GM12878 (cell line): ENCODE data around the gene SATB2. TPM values are rescaled to one million over a fixed set of nuclear protein-coding genes. Genes with fewer than 3 reads are reported as not detected.

Experiments
- ATAC-seq: fragments of 200-7000 bp; cut with Tn5 transposase; 3 replicates; pipeline ENCODE4 v1.9.1; 2020; ENCODE audit warnings: mild to moderate bottlenecking, moderate library complexity
- BruUV-seq: library from RNA; stranded (reverse); fragments of 400-500 nt; replicated peaks from 2 replicates; lab custom pipeline; 2021; lab: Mats Ljungman, UMichigan
- CTCF ChIA-PET: fragments of 300-600 bp; sonication (Branson Sonifier 250); formaldehyde crosslinking; extraction: SDS; loops from one replicate; lab custom pipeline; 2021; ENCODE audit warnings: inconsistent platforms; lab: Yijun Ruan, JAX
- POLR2A ChIA-PET: fragments of 350-600 bp; formaldehyde crosslinking; extraction: SDS; loops from one replicate; lab custom pipeline; 2021; ENCODE audit warnings: inconsistent platforms; lab: Charles Lee
- RAD21 ChIA-PET: fragments of 300-600 bp; sonication (Branson Sonifier 250); formaldehyde crosslinking; loops from one replicate; lab custom pipeline; 2023; ENCODE audit warnings: antibody characterized with exemption; ENCODE audit not compliant: unreplicated experiment; lab: Charles Lee
- SMC1A ChIA-PET: fragments of 300-600 bp; sonication (Branson Sonifier 250); formaldehyde crosslinking; loops from one replicate; lab custom pipeline; 2023; ENCODE audit not compliant: unreplicated experiment, uncharacterized antibody; lab: Charles Lee
- DNase-seq: peaks from one replicate; pipeline ENCODE4 v3.0.0-alpha.2; 2011; ENCODE audit warnings: low read depth, low spot score
- FAIRE-seq: peaks from 3 replicates; lab custom pipeline; 2011; peaks lifted over from hg19 to GRCh38; lab: Jason Lieb, UNC
- H2AFZ ChIP-seq: 2 replicates; pipeline ENCODE4 v1.6.0; 2011; ENCODE audit warnings: low read depth, low read length, control low read depth; ENCODE audit not compliant: control insufficient read depth
- H3K27ac ChIP-seq: 2 replicates; pipeline ENCODE4 v1.5.1; 2011; ENCODE audit warnings: control low read depth; ENCODE audit not compliant: control insufficient read depth, insufficient read depth
- H3K27me3 ChIP-seq, 2 experiments: replicated peaks in 1 of 2; 2 replicates each; pipeline versions ENCODE4 v1.6.0 to v1.6.1; 2011; ENCODE audit warnings: low read length in 1 of 2; ENCODE audit not compliant: control insufficient read depth in 2 of 2, insufficient read depth in 2 of 2
- H3K36me3 ChIP-seq, 2 experiments: 2 replicates each; pipeline ENCODE4 v1.5.1; 2011; ENCODE audit warnings: low read length in 1 of 2; ENCODE audit not compliant: control insufficient read depth in 2 of 2, insufficient read depth in 2 of 2
- H3K4me1 ChIP-seq: 2 replicates; pipeline ENCODE4 v1.6.1; 2011; ENCODE audit warnings: mild to moderate bottlenecking, low read length, moderate library complexity, mixed read lengths; ENCODE audit not compliant: control insufficient read depth, insufficient read depth
- H3K4me2 ChIP-seq: 2 replicates; pipeline ENCODE4 v1.6.0; 2011; ENCODE audit warnings: control low read depth; ENCODE audit not compliant: control insufficient read depth, insufficient read depth
- H3K4me3 ChIP-seq: fragments of 200-600 bp; sonication (generic); 2 replicates; pipeline ENCODE4 v1.5.1; 2016
- H3K79me2 ChIP-seq: 2 replicates; pipeline ENCODE4 v1.6.0; 2011; ENCODE audit warnings: low read length; ENCODE audit not compliant: control insufficient read depth, insufficient read depth
- H3K9ac ChIP-seq: 2 replicates; pipeline ENCODE4 v1.8.0; 2011; ENCODE audit warnings: low read length, control low read depth, mixed read lengths; ENCODE audit not compliant: control insufficient read depth, insufficient read depth
- H3K9me3 ChIP-seq: replicated peaks from 3 replicates; pipeline ENCODE4 v1.5.1; 2011; ENCODE audit warnings: mild to moderate bottlenecking, low read length; ENCODE audit not compliant: control insufficient read depth, insufficient read depth
- H4K20me1 ChIP-seq: 2 replicates; pipeline ENCODE4 v1.6.0; 2011; ENCODE audit not compliant: control insufficient read depth, insufficient read depth
- CREB1 ChIP-seq: IDR thresholded peaks from 2 replicates; pipeline ENCODE4 v1.6.1; 2012; ENCODE audit warnings: low read depth, mild to moderate bottlenecking, inconsistent platforms
- EGR1 ChIP-seq, 2 experiments: IDR thresholded peaks; 1 replicate in 1 of 2; 2 replicates in 1 of 2; pipeline ENCODE4 v1.6.1; 2011 to 2012; ENCODE audit warnings: low read depth in 2 of 2, low read length in 2 of 2, borderline replicate concordance in 1 of 2, mild to moderate bottlenecking in 1 of 2, moderate library complexity in 1 of 2
- ESRRA ChIP-seq: IDR thresholded peaks from 2 replicates; pipeline ENCODE4 v1.6.1; 2012; ENCODE audit warnings: mild to moderate bottlenecking, low read length, improper control_type of control experiment
- GABPA ChIP-seq: IDR thresholded peaks from 2 replicates; pipeline ENCODE4 v1.6.1; 2014; ENCODE audit warnings: antibody characterized with exemption, low read depth, mild to moderate bottlenecking, inconsistent platforms
- HDGF ChIP-seq: fragments of 450-650 bp; IDR thresholded peaks from 2 replicates; pipeline ENCODE4 v1.6.1; 2016; ENCODE audit warnings: antibody characterized with exemption
- KAT2A ChIP-seq: conservative IDR thresholded peaks from 2 replicates; pipeline ENCODE4 v1.6.1; 2011; ENCODE audit warnings: low read depth, low read length; ENCODE audit not compliant: control insufficient read depth
- KLF5 ChIP-seq: fragments of 450-650 bp; IDR thresholded peaks from 2 replicates; pipeline ENCODE4 v1.6.1; 2014; ENCODE audit warnings: mild to moderate bottlenecking; ENCODE audit not compliant: partially characterized antibody
- MEF2B ChIP-seq: fragments of 450-650 bp; IDR thresholded peaks from 2 replicates; pipeline ENCODE4 v1.6.1; 2018; ENCODE audit warnings: mild to moderate bottlenecking, moderate library complexity; ENCODE audit not compliant: partially characterized antibody, poor library complexity, severe bottlenecking
- POLR2AphosphoS2 ChIP-seq: IDR thresholded peaks from 2 replicates; pipeline ENCODE4 v1.6.1; 2011; ENCODE audit warnings: low read depth, mild to moderate bottlenecking, low read length, improper control_type of control experiment, moderate library complexity
- RB1 ChIP-seq: fragments of 450-650 bp; formaldehyde crosslinking; IDR thresholded peaks from 2 replicates; pipeline ENCODE4 v1.6.1; 2017; ENCODE audit warnings: mild to moderate bottlenecking, borderline replicate concordance
- SUZ12 ChIP-seq: fragments of 200-600 bp; sonication (generic); IDR thresholded peaks from one replicate; pipeline ENCODE4 v1.6.1; 2018; ENCODE audit warnings: antibody characterized with exemption, mild to moderate bottlenecking; ENCODE audit not compliant: unreplicated experiment
- TAF1 ChIP-seq: IDR thresholded peaks from 2 replicates; pipeline ENCODE4 v1.6.1; 2011; ENCODE audit warnings: mild to moderate bottlenecking, low read depth, low read length, borderline replicate concordance
- TARDBP ChIP-seq: IDR thresholded peaks from 2 replicates; pipeline ENCODE4 v1.6.1; 2016; ENCODE audit warnings: borderline replicate concordance
- ZNF687 ChIP-seq: fragments of 450-650 bp; IDR thresholded peaks from 2 replicates; pipeline ENCODE4 v1.6.1; 2017; ENCODE audit warnings: mild to moderate bottlenecking, moderate library complexity
- WGBS: methylation state at CpG from one replicate; pipeline ENCODE4 v1.1.6; 2016; ENCODE audit warnings: low lambda C conversion rate; ENCODE audit not compliant: insufficient replicate concordance, insufficient coverage; ENCODE audit errors: missing lambda C conversion rate; 5-methylcytosine and 5-hydroxymethylcytosine counted together
- in situ Hi-C: fragments of 300-500 bp; cut with MboI; formaldehyde crosslinking; loops from 9 replicates; pipeline ENCODE4 v1.14.3; 2018; ENCODE audit warnings: mixed read lengths
- intact Hi-C: fragments of 100-400 bp; cut with micrococcal nuclease; formaldehyde crosslinking; loops from one replicate; pipeline ENCODE4 v1.14.2; 2022; ENCODE audit not compliant: unreplicated experiment
- polyA plus RNA-seq, 11 experiments: library from polyadenylated mRNA; depleted of rRNA in 4 of 11; unstranded in 6 of 11; stranded (reverse) in 5 of 11; fragments of >200 nt; fragmentation: Nextera tagmentation in 4 of 11; fragmentation: Illumina TruSeq in 1 of 11; extraction: Ambion mirVana in 4 of 11; extraction: Trizol in 1 of 11; gene quantifications; 1 replicate in 1 of 11; 2 replicates in 10 of 11; pipeline versions ENCODE4 v1.2.1 to v1.2.3, GENCODE V29; 2011 to 2016; ENCODE audit warnings: inconsistent platforms in 2 of 11, missing spikeins in 2 of 11, low read depth in 1 of 11
- total RNA-seq, 4 experiments: library from RNA; depleted of rRNA in 3 of 4; stranded (reverse); fragments of >200 nt in 3 of 4; fragmentation: Illumina TruSeq in 1 of 4; extraction: Trizol in 1 of 4; gene quantifications; 2 replicates each; pipeline versions ENCODE4 v1.2.1 to v1.2.3, GENCODE V29; 2013 to 2021
- TF ChIP-seq, protein P1 (sequence below): IDR thresholded peaks from 2 replicates; pipeline ENCODE4 v1.6.1; 2011; ENCODE audit warnings: low read depth, mild to moderate bottlenecking, low read length, moderate library complexity, borderline replicate concordance; ENCODE audit errors: extremely low read depth

Gene SATB2
- total and polyA plus RNA-seq, 10 of the 15 experiments (the other 5 are each of a cell fraction or from before 2014, with no cell fraction given), result 0.03 to 0.56 (median 0.08) TPM; not detected in 3

GRCh38 chr2:199431746-199432213, 26.0 kb downstream of the SATB2 start:
- H2AFZ ChIP-seq, result no peak overlapping the region
- RAD21 ChIA-PET, result no interaction called here
- 63% methylated on average over 11 of the region's 11 CpGs for WGBS
- H3K27ac ChIP-seq, result no peak overlapping the region
- no peaks in the 10 kb centered on the region for H3K79me2 ChIP-seq
- no peak overlapping the region for H3K9ac ChIP-seq
- no peaks in the 10 kb centered on the region for H3K27me3 ChIP-seq
- ATAC-seq (no peak), FAIRE-seq (no peak), DNase-seq (no peak)
- no peaks in the 10 kb centered on the region for H3K9me3 ChIP-seq
- intact Hi-C loops (no loop called here), in situ Hi-C loops (no loop called here)
- H3K4me2 ChIP-seq, result no peak overlapping the region
- no TSS peak for BruUV-seq
- H4K20me1 ChIP-seq, result no peaks in the 10 kb centered on the region
- H3K4me3 ChIP-seq, result no peak overlapping the region
- H3K36me3 ChIP-seq, result no peaks in the 10 kb centered on the region
- SMC1A ChIA-PET, result no interaction called here
- TF ChIP-seq SUZ12 (no peak), KLF5 (no peak), POLR2AphosphoS2 (no peak), TAF1 (no peak), MEF2B (no peak), GABPA (no peak)
- H3K4me1 ChIP-seq, result no peaks in the 10 kb centered on the region
- POLR2A ChIA-PET, result no interaction called here
- CTCF ChIA-PET, result no interaction called here

- RAD21 ChIA-PET, result no interaction called here
- BruUV-seq, result no TSS peak
- no peaks in the 10 kb centered on the region for H3K4me1 ChIP-seq
- DNase-seq, result no peak
- no peaks in the 10 kb centered on the region for H3K79me2 ChIP-seq
- no peak overlapping the region for H3K4me2 ChIP-seq
- no peaks in the 10 kb centered on the region for H3K27me3 ChIP-seq
- H3K9ac ChIP-seq, result no peak overlapping the region
- POLR2A ChIA-PET, result no interaction called here
- intact Hi-C loops (no loop called here), in situ Hi-C loops (no loop called here)
- SMC1A ChIA-PET, result no interaction called here
- no peaks in the 10 kb centered on the region for H3K36me3 ChIP-seq
- no peak overlapping the region for H3K27ac ChIP-seq
- H4K20me1 ChIP-seq, result no peaks in the 10 kb centered on the region
- H2AFZ ChIP-seq, result no peak overlapping the region
- no peak overlapping the region for H3K4me3 ChIP-seq
- no peak for FAIRE-seq
- ATAC-seq, result no peak
- whole genome bisulfite sequencing, result 10% methylated on average over 3 of the region's 3 CpGs
- CTCF ChIA-PET, result no interaction called here
- H3K9me3 ChIP-seq, result no peaks in the 10 kb centered on the region
- TF ChIP-seq ZNF687, result no peak
- no peak for TF ChIP-seq EGR1 (IDR thresholded peaks at IDR 0.05; ENCODE audit: borderline replicate concordance in 1 of 2, low read depth in 2 of 2, low read length in 2 of 2)
- TF ChIP-seq KAT2A, result no peak
- TF ChIP-seq ESRRA, result no peak
- no peak for TF ChIP-seq RB1
- TF ChIP-seq, protein P1, sequence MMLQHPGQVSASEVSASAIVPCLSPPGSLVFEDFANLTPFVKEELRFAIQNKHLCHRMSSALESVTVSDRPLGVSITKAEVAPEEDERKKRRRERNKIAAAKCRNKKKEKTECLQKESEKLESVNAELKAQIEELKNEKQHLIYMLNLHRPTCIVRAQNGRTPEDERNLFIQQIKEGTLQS, result no peak
- TF ChIP-seq HDGF, result no peak
- TF ChIP-seq TARDBP, result no peak
- TF ChIP-seq KLF5, result no peak
- TF ChIP-seq CREB1, result no peak
These were observed 27.5 kb downstream of the SATB2 start for GRCh38 chr2:199430214-199430613.
